Measurements from ENCODE around the gene CR1L.
"Not testable (repeated sequence)": the region's sequence is repeated elsewhere in the genome, so short reads cannot be mapped to it uniquely, and the experiment has no call there.

Gene CR1L

GRCh38 chr1:207690551-207690950 is 45.6 kb downstream of the CR1L start:
- not testable (repeated sequence) for DNase-seq

DNA sequence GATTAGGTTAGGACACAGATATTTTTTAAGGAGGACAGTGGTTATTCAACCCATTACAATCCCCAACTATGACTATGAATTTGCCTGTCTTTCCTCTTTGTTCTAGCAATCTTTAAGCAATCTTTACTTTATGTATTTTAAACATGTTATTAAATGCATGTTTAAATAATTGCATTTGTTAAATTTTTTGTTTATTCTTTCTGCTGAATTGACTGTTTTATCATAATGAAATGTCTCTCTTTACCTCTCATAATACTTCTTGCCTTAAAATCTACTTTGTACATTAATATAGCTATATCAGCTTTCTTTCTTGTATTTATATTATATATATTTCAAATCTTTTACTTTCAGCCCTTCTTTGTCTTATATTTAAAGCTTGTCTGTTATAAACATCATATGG is 46.1 kb downstream of the CR1L start:
- no peak for DNase-seq

DNA sequence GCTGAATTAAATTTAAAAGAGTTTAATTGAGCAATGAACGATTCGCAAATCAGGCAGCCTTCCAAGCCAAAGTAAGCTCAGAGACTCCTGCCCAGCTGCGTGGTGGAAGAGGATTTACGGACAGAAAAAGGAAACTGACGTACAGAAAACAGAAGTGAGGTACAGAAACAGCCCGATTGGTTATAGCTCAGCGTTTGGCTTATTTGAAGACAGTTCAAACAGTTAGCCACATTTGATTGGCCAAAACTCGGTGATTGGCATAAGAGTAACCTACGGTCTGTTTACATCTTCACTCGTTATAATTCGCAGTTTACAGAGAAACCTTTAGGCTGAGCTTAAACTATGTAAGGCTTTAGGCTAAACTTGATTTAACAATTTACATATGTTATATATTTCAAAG is 46.9 kb downstream of the CR1L start:
- DNase-seq = no peak

DNA sequence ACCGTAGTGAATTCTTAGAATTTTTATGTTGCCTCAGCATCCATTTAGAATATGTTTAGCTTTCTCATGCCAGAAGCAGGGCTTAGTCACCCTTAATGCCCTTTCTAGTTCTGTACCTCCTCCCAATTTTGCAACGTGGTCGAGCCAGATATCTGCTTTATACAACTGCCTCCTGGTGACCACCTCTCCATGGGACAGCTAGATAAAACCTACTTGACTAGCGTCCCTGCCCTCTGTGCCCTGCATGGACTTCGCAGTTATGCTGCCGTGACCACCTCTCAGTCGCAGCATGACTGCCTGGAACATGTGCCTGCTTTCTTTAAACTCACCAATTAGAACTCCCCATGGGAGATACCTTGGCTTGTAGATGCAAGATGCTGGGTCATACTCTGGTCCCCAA is 47.4 kb downstream of the CR1L start:
- not testable (repeated sequence) for DNase-seq

DNA sequence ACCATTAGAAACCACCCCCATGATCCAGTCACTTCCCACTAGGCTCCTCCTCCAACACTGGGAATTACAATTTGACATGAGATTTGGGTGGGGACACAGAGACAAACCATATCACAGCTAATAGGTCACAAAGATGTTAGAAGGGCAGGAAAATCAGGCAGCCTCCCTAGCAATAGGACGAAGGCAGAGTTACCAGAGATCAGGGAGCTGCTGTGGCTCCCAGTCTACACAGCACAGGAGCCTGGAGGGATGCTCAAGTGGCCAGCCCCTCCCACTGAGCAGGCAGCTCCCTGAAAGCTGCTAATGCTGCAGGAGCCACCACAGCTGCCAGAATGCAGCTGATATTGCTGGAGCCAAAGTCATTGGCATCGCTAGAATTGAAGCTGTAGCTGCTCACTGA is 51.0 kb downstream of the CR1L start:
- no peak for DNase-seq

DNA sequence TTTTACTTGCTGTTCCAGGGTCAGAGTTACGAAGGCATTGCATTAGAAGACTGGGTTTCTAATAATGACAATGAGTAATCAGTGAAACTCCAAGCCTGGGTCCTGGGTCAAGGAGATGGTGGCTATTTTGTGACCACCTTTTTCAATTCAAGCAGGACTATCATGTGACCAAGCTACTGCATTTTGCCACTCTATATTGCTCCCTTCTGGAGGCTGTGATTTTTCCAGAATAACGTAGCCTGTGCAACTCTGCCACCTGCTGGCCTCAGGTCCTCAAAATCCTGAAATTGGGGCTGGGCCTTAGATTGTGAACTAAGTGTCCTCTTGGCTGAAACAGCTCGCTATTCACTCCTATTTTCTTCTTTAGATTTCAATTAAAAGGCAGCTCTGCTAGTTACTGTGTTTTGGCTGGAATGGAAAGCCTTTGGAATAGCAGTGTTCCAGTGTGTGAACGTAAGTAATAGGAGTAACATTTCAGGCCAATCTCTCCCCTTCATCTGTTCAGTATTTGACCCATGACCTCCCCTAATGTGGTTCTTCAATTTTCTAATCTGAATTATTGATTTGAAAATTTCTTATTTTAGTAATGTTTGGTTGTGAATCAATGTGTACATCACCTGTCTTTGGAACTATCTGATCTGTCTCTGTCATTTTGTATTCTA is 54.0 kb downstream of the CR1L start:
- DNase-seq = no peak

DNA sequence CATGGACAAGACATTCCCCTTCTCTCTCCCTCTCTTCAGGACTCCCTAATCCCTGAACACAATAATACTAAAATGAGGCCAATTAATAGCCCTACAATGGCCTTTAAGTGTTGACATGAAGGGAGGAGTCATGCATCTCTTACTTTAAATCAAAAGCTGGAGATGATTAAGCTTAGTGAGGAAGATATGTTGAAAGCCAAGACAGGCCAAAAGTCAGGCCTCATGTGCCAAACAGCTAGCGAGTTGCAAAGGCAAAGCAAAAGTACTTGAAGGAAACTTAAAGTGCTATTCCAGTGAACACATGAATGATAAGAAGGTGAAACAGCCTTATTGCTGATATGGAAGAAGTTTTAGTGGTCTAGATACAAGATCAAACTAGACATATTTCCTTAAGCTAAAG is 57.4 kb downstream of the CR1L start:
- no peak for DNase-seq

DNA sequence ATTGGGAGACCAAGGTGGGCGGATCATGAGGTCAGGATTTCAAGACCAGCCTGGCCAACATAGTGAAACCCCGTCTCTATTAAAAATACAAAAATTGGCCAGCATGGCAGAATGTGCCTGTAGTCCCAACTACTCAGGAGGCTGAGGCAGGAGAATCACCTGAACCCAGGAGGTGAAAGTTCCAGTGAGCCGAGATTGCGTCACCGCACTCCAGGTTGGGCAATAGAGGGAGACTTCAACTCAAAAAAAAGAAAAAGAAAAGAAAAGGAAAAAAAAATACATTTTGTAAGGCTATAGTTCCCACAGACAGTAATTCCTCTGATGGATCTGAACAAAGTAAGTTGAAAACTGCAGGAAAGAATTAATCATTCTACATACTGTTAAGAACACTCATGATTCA is 58.8 kb downstream of the CR1L start:
- DNase-seq = no peak

GRCh38 chr1:207708004-207708403 is 63.1 kb downstream of the CR1L start:
- DNase-seq = not testable (repeated sequence)

DNA sequence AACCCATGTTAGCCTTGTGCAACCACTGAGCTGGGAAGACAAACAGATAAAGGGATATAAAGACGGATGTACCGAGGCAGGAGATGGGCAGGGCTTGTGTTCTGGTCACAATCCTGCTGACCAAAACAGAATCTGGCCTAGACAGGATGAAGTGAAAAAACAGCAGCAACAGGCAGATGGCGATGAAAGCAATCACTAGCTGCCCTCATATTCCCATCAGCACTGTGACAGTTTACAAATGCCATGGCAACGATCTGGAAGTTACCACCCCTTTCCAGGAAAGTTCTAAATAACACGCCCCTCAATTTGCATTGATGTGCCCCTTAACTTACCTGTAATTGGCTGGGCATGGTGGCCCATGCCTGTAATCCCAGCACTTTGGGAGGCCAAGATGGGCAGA is 66.4 kb downstream of the CR1L start:
- no peak for DNase-seq

DNA sequence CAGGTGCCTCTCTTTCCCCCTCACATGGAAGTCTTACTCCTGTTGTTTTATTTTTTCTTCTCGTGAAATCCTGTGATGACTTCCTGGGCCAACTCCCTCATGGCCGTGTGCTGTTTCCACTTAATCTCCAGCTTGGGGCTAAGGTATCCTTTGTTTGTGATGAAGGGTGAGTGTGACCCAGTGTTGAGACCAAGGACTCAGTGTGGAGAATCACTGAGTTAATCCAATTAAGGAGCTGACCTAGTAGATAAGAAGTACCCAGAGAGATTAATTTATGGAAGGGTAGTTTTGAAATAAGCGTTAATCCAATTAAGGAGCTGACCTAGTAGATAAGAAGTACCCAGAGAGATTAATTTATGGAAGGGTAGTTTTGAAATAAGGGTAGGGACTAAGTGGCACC is 67.8 kb downstream of the CR1L start:
- DNase-seq = not testable (repeated sequence)

- no peak for DNase-seq
Observed at GRCh38 chr1:207713529-207713928, 68.6 kb downstream of the CR1L start.

DNA sequence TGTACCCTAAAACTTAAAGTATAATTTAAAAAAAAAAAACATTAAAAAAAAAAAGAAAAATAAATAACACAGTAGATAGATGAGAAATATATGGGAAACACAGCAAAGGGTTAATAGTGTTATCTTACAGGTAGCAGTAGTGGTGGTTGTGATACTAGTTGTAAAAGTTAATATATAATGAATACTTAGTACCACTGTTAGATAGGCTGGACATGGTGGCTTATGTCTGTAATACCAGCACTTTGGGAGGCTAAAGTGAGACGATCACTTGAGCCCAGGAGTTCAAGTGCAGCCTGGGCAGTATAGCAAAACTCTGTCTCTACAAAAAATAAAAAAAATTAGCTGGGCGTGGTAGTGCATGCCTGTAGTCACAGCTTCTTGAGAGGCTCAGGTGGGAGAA is 74.3 kb downstream of the CR1L start:
- no peak for DNase-seq

GRCh38 chr1:207728200-207728858 is 83.4 kb downstream of the CR1L start:
- DNase-seq = not testable (repeated sequence)

DNA sequence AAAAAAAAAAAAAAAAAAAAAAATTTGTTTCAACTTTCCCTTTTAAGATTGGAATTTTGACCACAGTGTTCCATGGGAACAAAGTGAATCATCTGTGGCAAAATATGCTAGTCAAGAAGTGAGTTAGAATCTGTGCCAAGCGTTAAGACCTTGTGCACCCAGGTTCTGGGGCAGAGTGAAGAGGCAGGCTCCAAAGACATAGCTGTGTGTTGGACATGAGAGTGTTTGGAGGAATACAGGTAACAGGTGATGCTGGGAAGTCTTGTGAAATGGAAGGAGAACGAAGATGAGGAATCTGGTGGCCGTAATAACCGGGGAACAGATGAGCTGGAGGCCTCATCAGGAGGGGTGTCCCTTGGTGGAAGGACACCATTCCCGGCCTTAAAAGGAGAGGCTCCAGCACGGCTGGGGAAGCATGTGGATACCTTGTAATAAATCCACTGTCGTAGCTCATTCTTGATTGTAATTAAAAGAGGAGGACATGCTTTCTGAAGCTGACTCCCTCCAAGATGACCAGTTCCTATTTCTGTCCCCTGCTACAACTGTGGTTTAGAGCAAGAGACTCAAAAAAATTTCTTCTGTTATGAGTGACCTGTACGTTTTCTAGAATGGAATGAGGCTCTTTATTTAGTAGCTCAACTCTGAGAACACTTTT is 92.7 kb downstream of the CR1L start:
- not testable (repeated sequence) for DNase-seq

GRCh38 chr1:207738158-207738659 is 93.3 kb downstream of the CR1L start:
- DNase-seq = not testable (repeated sequence)

DNA sequence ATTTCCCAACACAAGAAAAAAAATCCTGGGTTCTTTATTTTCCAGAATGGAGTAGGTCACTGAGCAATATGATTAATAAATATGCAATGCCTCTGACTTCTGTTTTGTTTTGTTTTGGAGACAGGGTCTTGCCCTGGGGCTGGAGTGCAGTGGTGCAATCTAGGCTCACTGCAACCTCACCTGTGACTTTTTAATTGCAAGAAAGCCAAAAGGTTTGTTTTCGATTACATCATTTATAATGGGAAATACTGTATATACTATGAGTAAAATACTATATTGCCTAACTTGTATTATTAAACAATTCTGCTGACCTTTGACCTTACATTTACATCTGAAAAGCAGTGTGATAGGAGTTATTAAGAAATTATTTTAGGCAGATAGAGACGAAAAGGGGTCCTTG is 95.3 kb downstream of the CR1L start:
- no peak for DNase-seq

GRCh38 chr1:207742850-207743555 is 98.1 kb downstream of the CR1L start:
- no peak for DNase-seq

DNA sequence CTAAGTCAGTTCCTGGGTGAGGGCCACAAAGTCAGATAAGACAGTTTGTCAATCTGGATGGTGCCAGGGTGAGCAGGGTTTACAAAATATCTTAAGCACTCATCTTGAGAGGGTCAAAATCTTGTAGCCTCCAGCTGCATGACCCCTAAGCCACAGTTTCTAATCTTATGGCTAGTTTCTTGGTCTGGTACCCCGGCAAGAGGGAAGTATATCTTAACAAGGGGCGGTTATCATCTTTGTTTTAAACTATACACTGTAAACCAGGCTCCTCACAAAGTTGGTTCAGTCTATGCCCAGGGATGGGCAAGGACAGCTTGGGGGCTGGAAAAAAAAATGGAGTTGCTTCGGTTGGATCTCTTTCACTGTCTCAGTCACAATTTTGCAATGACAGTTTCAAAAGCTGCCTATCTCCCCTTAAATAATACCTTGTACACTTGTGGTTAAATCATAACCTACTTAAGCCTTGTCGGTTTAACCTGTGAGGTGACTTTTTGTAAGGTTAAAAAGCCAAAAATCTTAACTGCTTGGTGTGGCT is 99.1 kb downstream of the CR1L start:
- no peak for DNase-seq

DNA sequence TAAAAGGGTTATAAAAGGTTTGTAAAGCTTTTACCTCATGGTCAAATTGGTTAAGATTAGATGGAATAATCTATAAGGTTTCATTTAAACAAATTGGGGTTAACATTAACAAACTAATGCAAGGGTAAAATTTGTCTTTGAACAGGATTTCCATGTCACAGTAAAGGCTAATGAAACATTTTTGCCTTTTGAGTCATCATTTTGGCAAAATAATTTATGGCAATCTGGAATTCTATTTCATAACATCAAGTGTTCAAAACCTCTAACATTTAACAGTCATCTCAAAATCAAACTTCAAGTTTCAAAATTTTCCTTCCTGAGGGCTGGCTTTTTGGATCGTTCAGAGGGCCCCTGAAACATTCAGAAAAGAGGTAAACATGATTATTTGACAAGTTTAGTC is 100.4 kb downstream of the CR1L start:
- DNase-seq = no peak

DNA sequence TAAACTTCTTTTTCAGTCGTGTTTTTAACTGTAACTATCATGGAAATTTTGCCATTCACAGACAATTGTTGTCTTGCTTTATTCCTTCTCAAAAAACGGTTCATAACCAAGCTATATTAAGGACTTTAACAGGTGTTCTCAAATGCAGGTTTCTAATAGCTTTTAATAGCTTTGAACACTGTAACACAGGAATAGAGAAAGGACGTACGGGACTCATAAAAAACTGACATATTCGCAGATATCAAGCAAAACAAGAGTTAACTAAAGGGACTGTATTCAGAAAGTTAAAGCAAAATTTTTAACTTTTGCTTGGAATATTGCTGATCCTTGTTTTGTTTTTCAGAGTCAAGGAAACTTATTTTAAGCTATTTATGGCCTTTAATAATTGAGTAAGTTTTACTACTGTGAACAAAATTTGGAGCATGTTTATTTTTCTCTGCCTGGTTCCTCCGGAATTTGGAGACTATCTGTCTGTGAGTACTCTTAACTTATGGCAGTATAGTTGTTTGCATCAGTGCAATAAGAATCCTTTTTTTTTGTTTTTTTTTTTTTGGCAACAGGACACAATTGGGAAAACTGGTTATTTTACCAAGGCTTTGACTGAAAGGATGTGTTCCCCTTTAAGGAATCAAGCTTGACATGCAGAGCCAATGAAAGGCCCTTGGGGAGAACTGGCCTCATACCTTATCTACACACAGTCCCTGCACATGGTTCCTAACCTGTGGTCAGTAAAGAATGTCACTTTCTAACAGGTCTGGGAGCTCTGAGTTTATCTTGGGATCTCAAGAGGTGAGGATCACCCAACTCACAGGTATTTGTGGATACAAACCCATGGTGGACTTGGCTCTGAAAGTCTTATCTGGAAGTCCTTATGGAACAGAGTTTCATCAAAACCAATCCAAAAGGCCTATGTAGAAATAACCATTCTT is 101.2 kb downstream of the CR1L start:
- DNase-seq = no peak

All from KG1 (cell line).